HG03457 (cell line): ENCODE results near the gene EP400.
"Not testable (repeated sequence)": the region's sequence is repeated elsewhere in the genome, so short reads cannot be mapped to it uniquely, and the experiment has no call there.

Experiments
- ATAC-seq: cut with Tn5 transposase; IDR thresholded peaks from one replicate; pipeline ENCODE4 v1.9.1; 2021; ENCODE audit warnings: moderate number of reproducible peaks; ENCODE audit not compliant: unreplicated experiment

Gene EP400

GRCh38 chr12:132081423-132081822, 131.7 kb downstream of the EP400 start:
- no peak for ATAC-seq

- no peak for ATAC-seq
Measured at GRCh38 chr12:132083614-132083940, 133.8 kb downstream of the EP400 start.

GRCh38 chr12:132083941-132084620, 134.3 kb downstream of the EP400 start:
- peak; percentile 75 for ATAC-seq

- no peak for ATAC-seq
Measured at GRCh38 chr12:132084621-132085290, 135.0 kb downstream of the EP400 start.

GRCh38 chr12:132085291-132085635, 135.5 kb downstream of the EP400 start:
- ATAC-seq = no peak

- no peak for ATAC-seq
Measured at GRCh38 chr12:132089407-132089910, 139.7 kb downstream of the EP400 start.

- no peak for ATAC-seq
Measured at GRCh38 chr12:132094269-132094891, 144.6 kb downstream of the EP400 start.

- no peak for ATAC-seq
Measured at GRCh38 chr12:132095520-132096409, 146.0 kb downstream of the EP400 start.

- no peak for ATAC-seq
Measured at GRCh38 chr12:132099739-132100138, 150.0 kb downstream of the EP400 start.

GRCh38 chr12:132100306-132101065, 150.7 kb downstream of the EP400 start:
- ATAC-seq = no peak

GRCh38 chr12:132102297-132102696, 152.6 kb downstream of the EP400 start:
- ATAC-seq = no peak

- ATAC-seq = not testable (repeated sequence)
Measured at GRCh38 chr12:132103072-132103471, 153.3 kb downstream of the EP400 start.

- ATAC-seq = no peak
Measured at GRCh38 chr12:132103542-132104308, 154.0 kb downstream of the EP400 start.

GRCh38 chr12:132105467-132105866, 155.7 kb downstream of the EP400 start:
- no peak for ATAC-seq

GRCh38 chr12:132106921-132107320, 157.2 kb downstream of the EP400 start:
- no peak for ATAC-seq

GRCh38 chr12:132108211-132108832, 158.6 kb downstream of the EP400 start:
- ATAC-seq = no peak

- ATAC-seq = no peak
Measured at GRCh38 chr12:132109741-132110140, 160.0 kb downstream of the EP400 start.

GRCh38 chr12:132110677-132111076, 160.9 kb downstream of the EP400 start:
- ATAC-seq = no peak

GRCh38 chr12:132111654-132112304, 162.0 kb downstream of the EP400 start:
- no peak for ATAC-seq
